Ascending aorta (tissue), 2 donors: Measurements from ENCODE around the gene CPA1. TPM values are rescaled to one million over a fixed set of nuclear protein-coding genes. Genes with fewer than 3 reads are reported as not detected.

Source experiments
- DNase-seq, 2 donors: peaks; one replicate each; pipeline ENCODE4 v3.0.0-alpha.2; 2019; ENCODE audit warnings: low spot score in 2 of 2
- H3K27ac ChIP-seq, 2 donors: fragments of 200-600 bp; sonication (generic); one replicate each; pipeline ENCODE4 v1.5.1; 2016 to 2017; ENCODE audit warnings: mild to moderate bottlenecking in 1 of 2
- H3K27me3 ChIP-seq: fragments of 200-600 bp; sonication (generic); one replicate; pipeline ENCODE4 v1.5.1; 2017
- H3K36me3 ChIP-seq, 2 donors: fragments of 200-600 bp; sonication (generic); one replicate each; pipeline ENCODE4 v1.5.1; 2016
- H3K4me1 ChIP-seq, 2 donors: fragments of 200-600 bp; sonication (generic); one replicate each; pipeline ENCODE4 v1.5.1; 2016 to 2017; ENCODE audit warnings: mild to moderate bottlenecking in 1 of 2
- H3K4me3 ChIP-seq, 2 donors: fragments of 200-600 bp; sonication (generic); one replicate each; pipeline ENCODE4 v1.5.1; 2016 to 2017; ENCODE audit warnings: mild to moderate bottlenecking in 1 of 2
- H3K9me3 ChIP-seq, 2 donors: fragments of 200-600 bp; sonication (generic); one replicate each; pipeline ENCODE4 v1.5.1; 2016
- intact Hi-C: fragments of 100-400 bp; cut with DNase I; formaldehyde crosslinking; loops from one replicate; pipeline ENCODE4 v1.15.1; 2023
- total RNA-seq: library from RNA; depleted of rRNA; stranded (reverse); fragments of >200 nt; gene quantifications from one replicate; pipeline ENCODE4 v1.1.0, GENCODE V29; 2016
- TF ChIP-seq, protein P1 (sequence below), 3 experiments: fragments of 200-600 bp in 2 of 3; fragments of 450-650 bp in 1 of 3; sonication (generic) in 2 of 3; IDR thresholded peaks; one replicate each; pipeline ENCODE4 v1.5.1; 2016 to 2019; ENCODE audit warnings: antibody characterized with exemption in 3 of 3, mild to moderate bottlenecking in 1 of 3, moderate library complexity in 1 of 3

Gene CPA1
- total RNA-seq, 1 donor from 2014 or later: not detected

DNA sequence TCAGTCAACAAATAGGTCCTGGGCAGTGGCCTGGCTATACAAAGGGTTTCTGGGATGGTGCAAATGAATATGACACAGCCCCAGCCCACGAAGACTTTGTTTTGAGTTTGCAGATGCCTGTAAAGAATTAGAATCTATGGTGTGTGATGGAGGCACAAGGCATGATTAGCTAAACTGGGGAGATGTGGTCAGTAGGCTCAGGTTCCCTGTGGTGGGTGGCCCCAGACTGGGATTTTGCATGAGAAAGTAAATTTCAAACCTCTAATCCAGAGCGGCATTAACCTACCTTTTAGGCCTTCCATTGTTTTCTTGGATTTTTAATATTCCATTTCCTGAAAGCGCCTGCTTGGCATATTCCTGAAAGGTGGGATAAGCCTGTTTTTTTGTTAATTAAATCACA is 42.1 kb upstream of the CPA1 start:
- H3K27me3 ChIP-seq: no peaks in the 10 kb centered on the region
- H3K9me3 ChIP-seq: no peaks in the 10 kb centered on the region
- no peaks in the 10 kb centered on the region for H3K4me1 ChIP-seq
- H3K36me3 ChIP-seq: no peaks in the 10 kb centered on the region
- intact Hi-C loops: no loop called here
- DNase-seq: no peak
- H3K27ac ChIP-seq: no peak overlapping the region
- H3K4me3 ChIP-seq: no peak overlapping the region
- TF ChIP-seq, protein P1, sequence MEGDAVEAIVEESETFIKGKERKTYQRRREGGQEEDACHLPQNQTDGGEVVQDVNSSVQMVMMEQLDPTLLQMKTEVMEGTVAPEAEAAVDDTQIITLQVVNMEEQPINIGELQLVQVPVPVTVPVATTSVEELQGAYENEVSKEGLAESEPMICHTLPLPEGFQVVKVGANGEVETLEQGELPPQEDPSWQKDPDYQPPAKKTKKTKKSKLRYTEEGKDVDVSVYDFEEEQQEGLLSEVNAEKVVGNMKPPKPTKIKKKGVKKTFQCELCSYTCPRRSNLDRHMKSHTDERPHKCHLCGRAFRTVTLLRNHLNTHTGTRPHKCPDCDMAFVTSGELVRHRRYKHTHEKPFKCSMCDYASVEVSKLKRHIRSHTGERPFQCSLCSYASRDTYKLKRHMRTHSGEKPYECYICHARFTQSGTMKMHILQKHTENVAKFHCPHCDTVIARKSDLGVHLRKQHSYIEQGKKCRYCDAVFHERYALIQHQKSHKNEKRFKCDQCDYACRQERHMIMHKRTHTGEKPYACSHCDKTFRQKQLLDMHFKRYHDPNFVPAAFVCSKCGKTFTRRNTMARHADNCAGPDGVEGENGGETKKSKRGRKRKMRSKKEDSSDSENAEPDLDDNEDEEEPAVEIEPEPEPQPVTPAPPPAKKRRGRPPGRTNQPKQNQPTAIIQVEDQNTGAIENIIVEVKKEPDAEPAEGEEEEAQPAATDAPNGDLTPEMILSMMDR (IDR thresholded peaks at IDR 0.05): no peak

DNA sequence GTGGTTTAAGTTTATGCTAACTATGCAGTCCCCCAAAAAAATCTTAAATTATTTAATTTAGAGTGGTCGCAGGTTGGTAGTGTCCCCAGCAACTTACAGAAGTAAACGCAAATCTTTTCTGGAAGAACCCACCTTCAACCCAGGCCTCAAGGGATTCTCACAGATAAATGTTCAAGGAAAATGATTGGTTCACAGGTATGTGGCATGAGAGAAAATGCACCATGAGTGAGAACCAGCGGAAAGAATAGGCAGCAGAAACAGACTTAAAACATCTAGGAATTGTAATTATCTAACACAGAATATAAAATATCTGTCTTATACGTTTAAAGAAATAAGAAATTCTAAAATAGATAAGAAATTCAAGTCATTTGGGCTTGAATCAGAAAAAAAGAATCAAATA is 38.4 kb upstream of the CPA1 start:
- intact Hi-C loops: no loop called here
- Histone ChIP-seq H3K9me3 (no peaks in the 10 kb centered on the region), H3K27ac (no peak overlapping the region), H3K4me3 (no peak overlapping the region), H3K27me3 (no peaks in the 10 kb centered on the region), H3K36me3 (no peaks in the 10 kb centered on the region), H3K4me1 (no peaks in the 10 kb centered on the region)
- no peak for DNase-seq
- TF ChIP-seq, protein P1 (IDR thresholded peaks at IDR 0.05): no peak

DNA sequence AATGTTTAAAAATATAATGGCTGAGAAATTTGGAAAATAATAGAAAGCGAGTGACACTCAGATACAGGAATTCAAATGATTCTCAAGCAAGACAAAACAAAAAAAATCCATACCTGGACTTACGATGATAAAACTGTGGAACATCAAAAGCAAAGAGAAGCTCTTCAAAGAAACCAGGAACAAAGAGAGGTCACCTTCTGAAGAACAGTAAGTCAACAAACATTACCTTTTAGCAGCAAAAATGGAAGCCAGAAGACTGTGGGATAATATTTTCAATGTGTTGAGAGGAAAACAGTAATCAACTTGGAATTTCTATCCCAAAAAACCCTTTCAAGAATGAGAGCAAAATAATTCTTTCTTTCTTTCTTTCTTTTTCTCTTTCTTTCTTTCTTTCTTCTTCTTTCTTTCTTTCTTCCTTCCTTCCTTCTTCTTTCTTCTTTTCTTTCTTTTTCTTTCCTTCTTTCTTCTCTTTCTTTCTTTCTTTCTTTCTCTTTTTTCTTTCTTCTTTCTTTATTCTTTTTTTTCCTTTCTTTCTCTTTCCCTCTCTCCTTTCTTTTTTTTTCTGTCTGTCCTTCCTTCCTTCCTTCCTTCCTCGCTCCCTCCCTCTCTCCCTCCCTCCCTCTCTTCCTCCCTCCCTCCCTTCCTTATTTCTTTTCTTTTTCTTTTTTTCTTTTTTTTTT is 37.5 kb upstream of the CPA1 start:
- H3K27me3 ChIP-seq: no peaks in the 10 kb centered on the region
- H3K4me3 ChIP-seq: no peak overlapping the region
- intact Hi-C loops: no loop called here
- H3K36me3 ChIP-seq: no peaks in the 10 kb centered on the region
- DNase-seq: no peak
- TF ChIP-seq, protein P1 (IDR thresholded peaks at IDR 0.05): no peak
- no peaks in the 10 kb centered on the region for H3K9me3 ChIP-seq
- no peaks in the 10 kb centered on the region for H3K4me1 ChIP-seq
- H3K27ac ChIP-seq: no peak overlapping the region

DNA sequence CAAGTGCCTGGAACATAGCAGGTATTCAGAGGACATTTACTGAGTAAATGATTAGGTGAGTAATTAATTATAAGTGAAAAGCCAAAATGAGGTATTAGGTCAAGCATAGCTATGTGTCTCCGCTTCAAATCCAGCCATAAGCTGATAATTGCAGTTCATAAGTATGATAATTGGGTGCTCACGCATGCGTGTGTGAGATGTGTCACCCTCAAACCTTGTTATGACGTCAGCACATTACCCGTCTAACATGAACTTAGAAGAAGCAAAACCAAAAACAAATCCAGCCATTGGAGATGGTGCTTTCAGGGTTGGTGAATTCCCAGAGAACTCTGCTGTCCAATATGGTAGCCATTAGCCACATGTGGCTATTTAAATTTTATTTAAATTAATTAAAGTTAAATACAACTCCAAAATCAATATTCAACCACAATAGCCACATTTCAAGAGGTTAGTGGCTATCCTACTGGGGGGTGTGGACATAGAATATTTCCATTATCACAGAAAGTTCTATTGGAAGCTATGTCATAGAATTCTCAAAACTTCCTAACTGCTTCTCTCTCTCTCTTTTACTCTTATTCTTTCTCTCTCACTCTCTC is 35.9 kb upstream of the CPA1 start, which contains the start of gene CPA5:
TSS of gene CPA5 (plus strand) at position 546 of the 596 bp plus-strand sequence. CDS start 1,670 bp downstream, outside the sequence.
- H3K36me3 ChIP-seq: no peaks in the 10 kb centered on the region
- intact Hi-C loops: no loop called here
- H3K4me3 ChIP-seq: no peak within 1 kb of the TSS
- DNase-seq: no peak
- H3K4me1 ChIP-seq: no peaks in the 10 kb centered on the region
- TF ChIP-seq, protein P1 (IDR thresholded peaks at IDR 0.05): no peak
- H3K27me3 ChIP-seq: no peaks in the 10 kb centered on the region
- no peaks in the 10 kb centered on the region for H3K9me3 ChIP-seq
- H3K27ac ChIP-seq: no peak within 1 kb of the TSS

GRCh38 chr7:130345136-130345535 is 35.2 kb upstream of the CPA1 start:
- Histone ChIP-seq H3K4me1 (no peaks in the 10 kb centered on the region), H3K27me3 (no peaks in the 10 kb centered on the region), H3K4me3 (no peak overlapping the region), H3K9me3 (no peaks in the 10 kb centered on the region), H3K36me3 (no peaks in the 10 kb centered on the region), H3K27ac (no peak overlapping the region)
- intact Hi-C loops: no loop called here
- no peak for DNase-seq
- TF ChIP-seq, protein P1 (IDR thresholded peaks at IDR 0.05): no peak
